Suprapubic skin (tissue), 4 donors: ENCODE measurements around the gene MEIOSIN.

Experiments
- POLR2A ChIP-seq, 2 donors: fragments of 450-650 bp; IDR thresholded peaks; one replicate each; pipeline ENCODE4 v1.6.1; 2017; ENCODE audit warnings: antibody characterized with exemption in 2 of 2, mild to moderate bottlenecking in 2 of 2, moderate library complexity in 2 of 2
- POLR2AphosphoS5 ChIP-seq, 3 donors: sonication (generic); formaldehyde crosslinking; IDR thresholded peaks; one replicate each; pipeline ENCODE4 v1.6.1; 2017; ENCODE audit warnings: antibody characterized with exemption in 3 of 3
- TF ChIP-seq, protein P1 (sequence below), 2 donors: fragments of 200-600 bp in 1 of 2; fragments of 450-650 bp in 1 of 2; sonication (generic) in 1 of 2; IDR thresholded peaks; one replicate each; pipeline ENCODE4 v1.5.1; 2016 to 2019; ENCODE audit warnings: antibody characterized with exemption in 2 of 2, mild to moderate bottlenecking in 1 of 2, moderate library complexity in 1 of 2

DNA sequence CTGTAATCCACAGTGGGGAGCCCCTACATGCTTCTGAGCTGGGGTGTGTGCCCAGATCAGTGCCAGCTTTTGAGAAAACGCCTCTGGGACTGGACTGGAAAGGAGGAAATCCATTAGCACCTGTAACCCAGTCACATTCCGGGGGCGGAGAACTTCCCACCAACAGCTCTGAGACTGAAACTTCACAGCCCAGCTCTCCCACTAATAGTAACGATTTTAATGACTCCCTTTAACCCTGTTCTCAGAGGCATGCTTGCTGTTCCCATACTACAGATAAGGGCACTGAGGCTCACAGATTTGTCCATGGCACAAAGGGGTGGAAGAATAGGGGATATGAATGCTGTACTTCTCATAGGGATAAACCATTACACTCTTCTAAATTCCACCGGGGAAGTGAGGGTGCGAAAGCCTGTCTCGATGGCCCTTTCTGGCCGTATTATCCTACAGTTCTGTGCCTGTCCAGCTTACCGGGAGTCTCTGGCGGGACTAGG, 3.4 kb upstream of the MEIOSIN start:
- TF ChIP-seq, protein P1, sequence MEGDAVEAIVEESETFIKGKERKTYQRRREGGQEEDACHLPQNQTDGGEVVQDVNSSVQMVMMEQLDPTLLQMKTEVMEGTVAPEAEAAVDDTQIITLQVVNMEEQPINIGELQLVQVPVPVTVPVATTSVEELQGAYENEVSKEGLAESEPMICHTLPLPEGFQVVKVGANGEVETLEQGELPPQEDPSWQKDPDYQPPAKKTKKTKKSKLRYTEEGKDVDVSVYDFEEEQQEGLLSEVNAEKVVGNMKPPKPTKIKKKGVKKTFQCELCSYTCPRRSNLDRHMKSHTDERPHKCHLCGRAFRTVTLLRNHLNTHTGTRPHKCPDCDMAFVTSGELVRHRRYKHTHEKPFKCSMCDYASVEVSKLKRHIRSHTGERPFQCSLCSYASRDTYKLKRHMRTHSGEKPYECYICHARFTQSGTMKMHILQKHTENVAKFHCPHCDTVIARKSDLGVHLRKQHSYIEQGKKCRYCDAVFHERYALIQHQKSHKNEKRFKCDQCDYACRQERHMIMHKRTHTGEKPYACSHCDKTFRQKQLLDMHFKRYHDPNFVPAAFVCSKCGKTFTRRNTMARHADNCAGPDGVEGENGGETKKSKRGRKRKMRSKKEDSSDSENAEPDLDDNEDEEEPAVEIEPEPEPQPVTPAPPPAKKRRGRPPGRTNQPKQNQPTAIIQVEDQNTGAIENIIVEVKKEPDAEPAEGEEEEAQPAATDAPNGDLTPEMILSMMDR (IDR thresholded peaks at IDR 0.05): no peak
- TF ChIP-seq POLR2A (IDR thresholded peaks at IDR 0.05) (no peak), POLR2AphosphoS5 (IDR thresholded peaks at IDR 0.05) (no peak)
